GDM1 (cell line): ENCODE data around the gene HSPB9.

Experiments used
- DNase-seq: peaks from one replicate; lab custom pipeline; 2025; lab: John Stamatoyannopoulos, UW

Gene HSPB9

DNA sequence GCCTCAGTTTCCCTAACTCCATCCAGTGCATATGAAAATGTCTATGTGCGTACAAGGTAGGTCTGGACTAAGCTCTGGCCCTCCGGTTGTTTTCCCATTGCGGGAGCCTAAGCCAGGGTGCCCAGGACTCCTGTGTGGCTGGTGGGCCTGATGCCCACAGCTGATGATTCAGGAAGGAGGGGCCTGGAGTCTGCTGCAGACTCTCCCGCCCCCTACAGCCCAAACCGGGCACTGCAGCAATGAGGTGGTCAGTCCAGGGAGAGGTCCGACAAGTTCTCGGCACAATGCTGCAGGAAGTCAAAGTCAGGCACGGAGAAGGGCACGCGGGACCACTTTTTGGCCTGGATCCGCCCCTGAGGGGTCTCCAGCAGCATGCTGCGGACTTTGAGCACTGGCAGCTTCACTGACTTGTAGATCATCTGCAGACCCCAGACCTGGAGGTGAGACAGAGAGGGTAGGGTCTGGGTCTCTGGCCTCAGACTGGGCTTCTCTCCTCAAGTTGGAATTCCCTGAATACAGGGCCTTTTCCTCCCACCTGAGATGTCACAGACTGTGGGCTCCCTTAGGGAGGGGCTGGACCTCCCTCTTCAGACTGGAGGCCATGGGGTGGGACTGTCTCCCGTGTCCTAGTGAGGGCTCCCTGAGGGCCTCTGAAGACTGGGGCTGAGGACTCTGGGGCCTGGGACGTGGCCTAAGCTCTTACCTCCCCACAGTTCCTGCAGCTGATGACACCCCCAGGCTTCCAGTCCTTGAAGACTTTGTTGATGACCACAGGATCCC is 20.9 kb upstream of the HSPB9 start:
- peak; percentile 41 for DNase-seq

DNA sequence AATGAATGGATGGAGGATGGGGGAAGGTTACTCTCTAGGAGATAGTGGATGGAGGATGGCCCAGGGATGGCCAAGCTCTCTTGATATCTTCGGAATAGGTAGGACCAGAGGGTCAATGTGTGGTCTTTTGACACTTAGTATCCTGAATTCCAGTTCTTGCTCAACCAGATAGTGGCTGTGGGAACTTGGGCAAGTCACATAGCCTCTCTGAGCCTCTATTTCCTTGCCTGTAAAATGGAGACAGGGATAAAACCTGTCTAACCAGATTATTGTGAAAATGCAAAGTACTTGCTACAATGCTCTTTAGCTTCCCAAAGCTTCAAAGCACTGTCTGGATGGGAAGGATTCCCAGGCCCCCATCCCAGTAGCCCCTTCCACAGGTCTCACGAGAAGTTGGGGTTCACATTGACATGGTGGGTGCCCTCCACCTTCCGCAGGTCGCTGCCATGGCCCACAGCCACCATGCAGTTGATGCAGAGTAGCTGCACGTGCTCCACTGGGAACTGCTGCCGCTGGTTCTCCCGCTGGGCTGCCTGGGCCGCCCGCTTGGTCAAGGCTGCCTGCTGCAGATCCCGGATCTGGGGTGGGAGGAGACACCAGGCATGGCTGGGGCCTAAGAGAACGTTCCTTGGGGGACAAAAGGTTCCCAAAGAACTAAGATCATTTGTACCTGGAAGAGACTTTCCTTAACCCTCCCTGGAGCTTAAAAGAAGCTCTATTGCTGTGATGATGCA is 19.2 kb upstream of the HSPB9 start:
- no peak for DNase-seq

DNA sequence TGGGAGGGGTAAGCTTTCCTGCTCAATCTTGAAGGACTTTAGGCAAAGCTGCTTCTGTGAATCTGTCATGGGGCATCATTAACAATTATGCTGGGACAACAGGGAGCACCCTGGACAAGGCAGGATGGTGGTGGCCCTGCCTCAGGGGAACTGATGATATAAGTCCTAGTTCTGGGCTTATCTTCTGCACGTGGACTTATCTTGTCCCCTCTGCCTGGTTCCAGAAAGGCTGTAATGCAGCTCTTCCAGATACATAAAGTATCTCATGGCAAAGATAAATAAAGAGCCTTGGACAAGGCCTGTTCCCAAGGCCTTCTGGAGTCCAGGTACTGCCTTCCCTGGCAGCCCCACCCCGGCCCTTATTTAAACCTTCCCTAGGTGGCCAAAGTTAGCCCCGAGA is 18.3 kb upstream of the HSPB9 start:
- DNase-seq = no peak

DNA sequence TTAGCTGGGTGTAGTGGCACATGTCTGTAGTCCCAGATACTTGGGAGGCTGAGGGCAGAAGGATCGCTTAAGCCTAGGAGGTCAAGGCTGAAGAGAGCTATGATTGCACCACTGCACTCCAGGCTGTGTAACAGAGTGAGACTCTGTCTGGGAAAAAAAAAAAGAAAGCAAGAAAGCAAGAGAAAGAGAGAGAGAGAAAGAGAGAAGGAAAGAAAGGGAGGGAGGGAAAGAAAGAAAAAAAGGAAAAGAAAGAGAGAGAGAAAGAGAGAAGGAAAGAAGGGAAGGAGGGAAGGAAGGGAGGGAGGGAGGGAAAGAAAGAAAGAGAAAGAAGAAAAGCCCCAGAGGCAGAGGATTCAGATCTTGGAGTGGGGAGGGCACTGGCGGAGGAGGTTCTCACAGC is 16.6 kb upstream of the HSPB9 start:
- DNase-seq = no peak

DNA sequence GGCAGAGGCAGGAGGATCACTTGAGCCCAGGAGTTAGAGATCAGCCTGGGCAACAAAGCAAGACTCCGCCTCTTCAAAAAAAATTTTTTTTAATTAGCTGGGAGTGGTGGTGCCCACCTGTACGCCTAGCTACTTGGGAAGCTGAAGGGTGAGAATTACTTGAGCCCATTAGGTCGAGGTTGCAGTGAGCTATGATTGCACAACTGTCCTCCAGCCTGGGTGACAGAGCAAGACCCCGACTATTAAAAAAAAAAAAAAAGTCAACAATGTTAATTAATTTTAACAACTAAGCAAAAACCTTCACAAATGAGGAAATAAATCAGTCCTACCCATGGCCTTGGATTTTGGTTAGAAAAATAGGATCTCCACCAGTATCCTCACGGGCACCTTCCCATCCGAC is 15.5 kb upstream of the HSPB9 start:
- no peak for DNase-seq

DNA sequence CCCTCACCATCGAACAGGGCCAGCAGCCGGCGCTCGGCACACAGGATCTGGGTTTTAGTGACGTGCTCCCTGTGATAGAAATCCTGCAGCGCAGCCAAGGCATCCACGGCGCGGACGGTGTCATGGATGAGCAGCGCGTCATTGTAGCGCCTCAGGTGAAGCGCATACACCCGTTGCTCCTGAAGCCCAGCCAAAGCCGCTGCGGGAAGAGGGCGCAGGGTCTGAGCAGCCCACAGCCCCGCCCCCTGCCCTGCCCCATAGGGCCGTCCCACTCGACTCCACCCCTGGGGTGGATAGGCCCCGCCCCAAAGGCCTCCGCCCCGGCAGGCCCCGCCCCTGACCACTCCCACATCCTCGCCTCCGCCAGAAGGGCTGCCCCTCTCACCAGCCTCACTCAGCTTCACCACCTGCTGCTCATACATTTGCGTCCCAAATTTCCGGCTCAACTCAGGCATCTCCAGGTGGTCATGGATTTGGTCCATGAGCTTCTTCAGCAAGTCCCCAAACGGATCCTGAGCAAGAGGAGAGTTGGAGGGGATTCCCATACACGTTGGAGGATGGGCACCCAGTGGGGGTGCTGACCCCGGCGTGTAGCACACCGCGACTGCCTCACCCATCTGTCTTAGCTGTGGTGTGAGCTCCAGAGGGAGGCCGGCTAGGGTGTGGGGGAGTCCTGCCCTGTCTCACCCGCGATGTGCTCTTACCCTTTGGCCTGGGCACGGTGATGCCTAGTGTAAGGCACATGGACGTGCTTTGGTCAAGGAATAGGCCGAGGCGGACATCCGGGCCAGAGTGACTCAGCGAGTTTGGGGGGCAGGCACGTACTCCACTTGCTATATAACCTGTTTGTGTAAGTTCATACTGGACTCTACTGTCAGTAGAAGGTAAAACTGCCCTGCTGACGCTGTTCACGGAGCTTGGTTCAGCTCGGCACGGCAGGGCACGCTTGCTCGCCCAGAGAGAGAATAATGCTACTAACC is 14.7 kb upstream of the HSPB9 start:
- peak; percentile 61 for DNase-seq

DNA sequence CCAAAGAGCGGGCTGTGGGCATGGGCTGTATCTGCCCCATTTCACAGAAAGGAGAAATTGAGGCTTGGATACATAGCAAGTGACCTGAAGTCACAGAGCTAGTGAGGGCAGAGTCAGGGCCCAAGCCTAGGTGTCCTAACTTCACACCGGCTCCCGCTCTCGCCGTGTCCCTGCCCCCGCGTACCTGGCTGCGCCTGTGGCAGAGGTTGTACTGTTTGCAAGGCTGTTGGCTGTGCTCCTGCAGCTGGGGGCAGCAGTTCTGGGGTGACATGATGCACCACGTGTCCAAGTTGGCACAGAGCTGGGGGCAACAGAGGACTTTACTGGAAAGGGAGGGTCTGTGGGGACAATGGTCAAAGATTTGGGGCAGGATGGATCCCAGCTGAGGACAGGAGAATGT is 13.5 kb upstream of the HSPB9 start:
- DNase-seq = no peak

DNA sequence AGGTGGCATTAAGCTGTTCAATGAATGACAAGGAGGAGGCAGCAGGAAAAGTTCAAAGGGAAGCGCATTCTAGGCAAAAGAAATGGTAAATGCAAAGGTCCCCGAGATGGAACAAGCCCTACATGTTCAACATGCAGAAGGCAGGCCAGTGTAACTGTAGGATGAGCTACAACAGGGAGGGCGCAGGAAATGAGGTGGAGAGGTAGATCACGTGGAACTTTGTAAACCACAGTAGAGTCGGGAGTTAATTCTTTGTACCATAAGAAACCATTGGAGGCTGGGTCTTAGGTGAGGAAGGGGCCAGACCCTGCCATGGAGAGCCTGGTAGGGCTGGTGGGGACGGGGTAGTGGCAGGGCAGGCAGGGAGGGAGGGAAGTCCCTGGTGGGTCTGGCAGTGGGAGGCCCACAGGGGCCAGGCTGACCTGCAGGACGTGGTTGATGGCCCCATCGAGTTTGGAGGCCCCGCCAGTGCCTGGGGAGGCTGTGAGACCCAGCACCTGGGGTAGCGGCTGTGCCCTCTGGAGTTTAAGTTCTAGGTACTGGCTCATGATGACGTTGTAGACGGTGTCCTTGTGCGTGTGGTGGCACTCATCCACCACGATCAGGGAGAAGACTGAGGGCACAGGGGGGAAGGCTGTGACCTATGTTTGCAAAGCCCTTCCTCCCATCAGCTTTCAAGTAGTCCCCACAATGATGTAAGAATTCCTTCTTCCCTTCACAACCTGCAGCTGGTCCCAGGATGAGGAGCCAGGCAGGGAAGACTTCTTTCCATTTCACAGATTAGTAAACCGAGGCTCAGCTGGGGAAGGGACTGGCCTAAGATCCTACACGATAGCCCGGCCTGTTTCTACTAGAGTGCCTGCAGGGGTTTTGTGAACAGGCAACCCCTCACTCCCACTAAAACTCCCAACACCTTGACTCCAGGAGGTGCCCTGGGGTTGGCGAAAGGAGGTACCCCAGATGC is 12.0 kb upstream of the HSPB9 start:
- no peak for DNase-seq

DNA sequence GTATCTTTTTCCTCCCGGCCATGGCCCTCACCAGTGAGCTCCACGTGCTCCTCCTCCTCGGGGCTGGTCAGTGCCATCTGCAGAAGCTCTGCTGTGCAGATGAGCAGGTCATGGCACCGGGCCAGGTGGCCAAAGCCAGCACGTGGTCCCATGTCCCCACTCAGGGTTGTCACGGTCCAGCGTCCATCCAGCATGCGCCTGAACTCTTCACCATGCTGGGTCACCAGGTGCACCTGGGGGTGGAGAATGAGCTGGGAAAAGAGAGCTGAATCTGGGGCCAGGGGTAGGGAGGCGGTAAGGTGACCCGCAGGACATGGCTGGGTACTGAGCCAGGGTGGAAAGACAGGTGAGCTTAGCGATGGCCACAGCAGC is 11.4 kb upstream of the HSPB9 start:
- DNase-seq = no peak

DNA sequence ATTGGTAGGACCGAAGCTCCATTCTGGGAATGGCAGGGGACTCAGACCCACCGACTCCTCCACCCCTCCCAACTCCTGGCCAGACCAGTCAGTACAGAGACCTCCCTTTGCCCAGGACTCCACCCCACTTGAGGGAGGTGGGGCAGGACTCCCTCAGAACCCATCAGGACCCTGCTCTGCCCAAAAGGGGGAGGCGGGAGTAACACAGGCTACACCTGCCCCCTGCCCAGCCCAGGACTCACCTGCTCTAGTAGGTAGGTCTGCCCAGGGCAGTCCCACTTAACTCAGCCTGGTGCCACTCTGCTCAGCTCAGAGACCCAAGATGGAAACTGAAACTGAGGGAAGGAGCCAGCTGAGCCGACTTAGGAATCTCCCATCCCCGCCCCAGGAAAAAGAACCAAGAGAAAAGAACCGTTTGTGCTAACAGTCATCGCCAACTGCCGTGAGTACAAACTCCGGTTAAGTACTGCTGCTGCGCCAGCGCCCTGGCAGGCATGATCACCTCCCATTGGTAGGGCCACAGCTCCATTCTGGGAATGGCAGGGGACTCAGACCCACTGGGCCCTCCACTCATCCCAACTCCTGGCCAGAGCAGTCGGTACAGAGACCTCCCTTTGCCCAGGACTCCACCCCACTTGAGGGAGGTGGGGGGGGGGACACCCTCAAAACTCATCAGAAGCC is 10.6 kb upstream of the HSPB9 start:
- no peak for DNase-seq

DNA sequence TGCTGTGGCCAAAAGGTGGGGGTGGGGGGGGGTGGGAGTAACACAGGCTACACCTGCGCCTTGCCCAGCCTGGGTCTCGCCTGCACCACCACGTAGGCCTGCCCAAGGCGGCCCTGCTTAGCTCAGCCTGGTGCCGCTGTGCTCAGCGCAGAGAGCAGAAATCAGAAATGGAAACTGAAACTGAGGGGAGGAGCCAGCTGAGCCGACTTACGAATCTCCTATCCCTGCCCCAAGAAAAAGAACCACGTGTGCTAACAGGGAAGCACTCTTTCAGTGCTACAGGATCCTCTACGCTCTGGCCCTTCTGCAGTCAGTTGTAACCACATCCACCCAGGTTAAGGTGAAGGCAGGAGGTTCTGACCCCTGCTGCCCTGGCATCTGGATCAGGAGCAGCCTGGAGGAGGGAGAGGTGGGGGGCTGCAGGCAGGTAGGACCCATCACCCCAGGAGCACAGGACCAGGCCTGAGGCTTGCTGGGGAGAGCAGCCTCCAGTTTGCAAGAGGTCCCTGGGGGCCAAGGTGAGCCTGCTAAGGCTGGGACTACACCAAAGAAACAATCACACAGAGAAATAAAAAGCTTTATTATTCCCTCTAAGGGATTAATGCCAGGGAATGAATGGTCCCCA is 9.9 kb upstream of the HSPB9 start, which contains the start of gene DHX58:
DHX58 (minus strand) TSS at position 163 of the 625 bp plus-strand sequence. CDS start 822 bp downstream, outside the sequence.
- peak; percentile 81 for DNase-seq

DNA sequence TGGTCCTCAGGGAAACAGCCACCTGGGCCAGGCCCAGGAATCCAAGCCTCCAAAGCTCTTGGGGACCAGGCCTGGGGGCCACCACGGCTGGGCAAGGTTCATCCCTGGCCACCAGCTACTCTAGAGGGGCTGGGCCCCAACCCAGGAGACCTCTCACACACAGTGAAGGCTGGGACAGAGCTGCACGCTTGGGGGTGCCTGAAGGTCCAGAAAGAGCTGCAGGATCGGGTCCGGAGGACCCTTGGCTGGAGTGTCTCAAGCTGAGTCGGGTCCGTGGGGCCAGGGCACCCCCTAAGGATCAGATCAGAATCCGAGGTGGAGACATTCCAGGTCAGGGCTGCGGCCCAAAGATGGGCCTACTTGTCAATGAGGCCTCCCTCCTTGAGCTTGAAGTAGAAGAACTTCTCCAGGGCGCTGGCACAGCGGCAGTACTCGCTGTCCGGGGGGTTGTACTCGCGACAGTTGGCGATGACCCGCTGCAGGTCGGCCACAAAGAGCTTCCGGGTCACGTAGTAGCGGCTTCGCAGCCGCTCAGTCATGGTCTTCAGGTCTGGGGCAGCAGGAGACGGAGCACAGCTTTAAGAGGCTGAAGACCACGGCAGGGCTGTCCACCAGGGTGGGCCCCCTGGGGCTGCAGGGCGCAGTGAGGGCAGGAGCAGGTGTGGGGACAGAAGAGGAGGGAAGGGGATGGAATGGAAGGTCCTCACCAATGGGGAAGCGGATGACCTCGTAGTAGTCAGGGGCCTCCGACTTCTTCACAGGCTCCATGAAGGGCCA is 9.1 kb upstream of the HSPB9 start:
- DNase-seq = no peak

DNA sequence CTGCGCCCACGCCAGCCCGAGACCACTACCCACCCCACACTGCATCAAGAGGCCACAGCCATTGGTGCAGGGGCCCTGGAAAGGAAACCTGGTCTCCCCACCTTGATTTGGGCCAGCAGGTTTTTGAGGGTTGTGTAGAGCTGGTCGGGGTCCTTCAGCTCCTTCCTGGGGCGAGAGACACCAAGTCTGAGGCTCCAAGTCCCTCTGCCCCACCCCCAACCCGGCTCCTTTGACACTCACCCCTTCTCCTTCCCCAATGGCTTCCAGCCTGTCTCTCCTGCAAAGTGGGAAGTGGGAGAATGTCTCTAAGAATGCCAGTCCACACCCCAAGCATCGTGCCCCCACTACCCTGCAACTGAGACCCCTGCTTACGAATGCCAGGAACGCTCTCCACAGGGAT is 8.5 kb upstream of the HSPB9 start:
- DNase-seq = no peak

DNA sequence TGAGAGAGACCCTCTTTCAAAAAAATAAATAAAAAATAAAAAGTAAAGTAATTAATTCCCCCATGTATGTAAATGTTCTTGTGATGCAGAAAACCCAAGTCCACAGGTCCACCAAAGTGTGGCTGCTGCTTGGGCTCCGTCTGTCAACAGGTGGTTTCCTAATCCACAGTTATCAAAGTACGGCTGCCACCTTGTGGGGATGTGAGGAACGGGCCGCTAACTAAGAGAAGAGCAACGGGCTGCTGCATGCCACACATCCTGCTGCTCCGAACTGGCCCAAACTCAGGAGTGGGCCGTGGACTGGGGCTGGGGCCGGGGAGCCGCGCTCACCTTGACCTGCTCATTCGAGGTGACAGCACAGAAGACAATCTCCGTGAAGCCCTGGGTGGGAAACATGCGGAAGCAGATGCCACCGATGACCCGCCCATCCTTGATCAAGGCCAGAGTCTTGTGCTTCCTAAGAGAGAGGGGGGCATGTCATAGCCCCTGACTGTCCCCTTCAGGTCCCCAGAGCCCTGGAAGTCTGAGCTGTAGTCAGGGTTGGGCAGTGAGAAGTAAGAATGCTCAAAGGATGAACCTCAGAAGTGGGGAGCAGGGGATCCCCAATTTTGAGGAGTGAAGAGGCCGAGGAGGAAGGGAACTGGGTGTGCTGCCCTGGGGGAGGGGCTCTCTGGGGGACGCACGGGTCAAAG is 5.8 kb upstream of the HSPB9 start:
- peak; percentile 21 for DNase-seq

DNA sequence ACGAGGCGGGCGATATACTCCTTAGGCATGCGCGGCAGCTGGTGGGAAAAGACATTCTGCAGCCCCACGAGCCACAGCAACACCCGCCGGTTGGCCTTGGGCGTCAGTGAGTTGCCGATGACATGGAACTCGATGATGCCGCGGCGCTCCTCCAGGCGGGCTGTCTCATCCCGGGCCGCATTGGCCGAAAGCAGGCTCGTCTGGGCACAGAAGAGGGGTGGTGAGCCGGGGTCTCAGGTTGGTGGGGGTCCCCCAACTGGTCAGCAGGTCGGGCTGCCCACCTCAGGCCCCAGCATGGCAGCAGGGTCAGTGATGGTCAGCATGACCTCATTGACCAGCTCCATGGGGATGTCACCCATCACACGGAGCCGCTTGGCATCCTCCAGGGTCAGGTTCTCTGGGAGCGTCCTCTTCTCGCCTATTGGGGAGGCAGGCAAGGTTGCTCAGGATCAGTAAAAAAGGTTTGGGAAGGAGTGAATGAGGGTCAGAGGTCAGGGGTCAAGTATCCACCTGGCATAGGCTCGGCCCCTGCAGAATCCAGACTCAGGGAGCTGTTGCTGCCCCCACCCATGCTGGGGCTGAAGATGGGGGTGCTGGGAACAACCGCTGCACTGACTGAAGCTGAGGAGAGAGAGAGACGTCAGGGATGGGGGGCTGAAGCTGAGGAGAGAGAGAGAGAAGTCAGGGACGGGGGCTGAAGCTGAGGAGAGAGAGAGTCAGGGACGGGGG is 5.0 kb upstream of the HSPB9 start:
- DNase-seq = no peak

DNA sequence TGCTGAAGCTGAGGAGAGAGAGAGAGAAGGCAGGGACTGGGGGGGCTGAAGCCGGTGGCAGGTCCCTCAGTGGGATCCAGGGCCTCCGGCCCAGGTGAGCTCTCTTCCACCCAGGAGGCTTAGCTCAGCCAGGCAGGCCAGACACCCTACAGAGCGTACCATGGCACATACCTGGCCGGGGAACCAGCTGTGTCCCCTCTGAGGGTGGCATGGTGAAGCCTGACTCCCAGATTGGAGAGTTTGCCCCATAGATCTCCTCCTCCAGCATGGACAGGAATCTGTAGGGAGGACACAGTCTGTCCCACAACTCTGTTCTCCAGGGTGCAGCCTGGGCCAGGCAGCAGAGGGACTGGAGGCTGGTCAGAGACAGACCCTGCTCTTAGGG is 4.5 kb upstream of the HSPB9 start:
- DNase-seq = no peak

DNA sequence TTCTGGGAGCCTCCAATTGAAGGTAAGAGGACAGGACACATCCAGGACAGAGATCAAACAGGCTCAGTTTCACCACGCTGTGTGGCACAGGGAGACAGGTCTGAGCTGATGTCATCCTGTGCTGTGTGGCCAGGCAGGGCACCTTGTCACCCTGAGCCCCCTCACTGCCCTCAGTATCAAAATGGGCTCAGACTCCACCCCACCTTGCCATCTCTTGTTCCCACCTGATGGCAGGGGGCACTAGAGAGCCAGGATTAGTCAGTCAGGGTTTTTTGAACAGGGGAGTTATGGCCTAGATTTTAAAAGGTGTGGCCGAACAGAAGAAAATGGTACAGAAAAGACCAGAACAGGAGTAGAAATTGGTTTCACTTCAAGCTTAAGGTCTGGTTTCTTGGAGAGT is 4.1 kb upstream of the HSPB9 start:
- no peak for DNase-seq

DNA sequence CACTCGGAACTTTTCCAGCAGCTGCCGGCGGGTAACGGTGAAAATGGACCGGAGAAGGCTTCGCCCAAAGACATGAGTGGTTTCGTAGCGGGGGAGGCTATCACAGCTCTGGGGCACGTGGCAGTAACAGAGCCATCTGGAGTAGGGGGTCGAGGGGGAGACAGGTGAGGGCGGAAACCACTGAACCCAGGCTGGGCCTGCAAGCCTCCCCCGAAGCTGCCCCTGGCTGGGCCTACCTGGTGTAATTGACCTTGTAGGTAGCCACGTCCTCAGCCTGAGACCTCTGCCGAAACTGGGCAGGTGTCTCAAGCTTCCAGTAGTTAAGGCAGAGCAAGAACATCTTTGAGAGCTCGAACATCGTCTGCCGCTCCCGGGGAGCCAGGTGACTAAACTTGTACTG is 3.3 kb upstream of the HSPB9 start:
- DNase-seq = no peak
